ENCODE measurements around the gene DLEC1.
"Not testable (repeated sequence)": the region's sequence is repeated elsewhere in the genome, so short reads cannot be mapped to it uniquely, and the experiment has no call there.

DLEC1 gene

GRCh38 chr3:38059591-38059990 lies 20.6 kb downstream of the DLEC1 start:
- no peak overlapping the region for H3K27ac ChIP-seq (ENCODE audit: low read length)
- no peaks in the 10 kb centered on the region for H3K4me1 ChIP-seq (ENCODE audit: control insufficient read depth, insufficient read depth, low read length)
- H3K9me3 ChIP-seq (ENCODE audit: control insufficient read depth in 2 of 2, low read length in 2 of 2): no peaks in the 10 kb centered on the region
- H3K9ac ChIP-seq (ENCODE audit: low read length in 2 of 2): no peak overlapping the region
- no peak overlapping the region for H3K4me3 ChIP-seq (ENCODE audit: low read length in 2 of 2)
- H3K36me3 ChIP-seq (ENCODE audit: control insufficient read depth in 2 of 2, insufficient read depth in 2 of 2, low read length in 2 of 2): no peaks in the 10 kb centered on the region
- H3K27me3 ChIP-seq (ENCODE audit: control insufficient read depth in 1 of 2, insufficient read depth in 2 of 2, low read length in 2 of 2): no peaks in the 10 kb centered on the region

- Histone ChIP-seq H3K9me3 (ENCODE audit: control insufficient read depth in 2 of 2, low read length in 2 of 2) (no peaks in the 10 kb centered on the region), H3K9ac (ENCODE audit: low read length in 2 of 2) (no peak overlapping the region), H3K27ac (ENCODE audit: low read length) (no peak overlapping the region), H3K4me1 (ENCODE audit: control insufficient read depth, insufficient read depth, low read length) (no peaks in the 10 kb centered on the region), H3K4me3 (ENCODE audit: low read length in 2 of 2) (no peak overlapping the region), H3K27me3 (ENCODE audit: control insufficient read depth in 1 of 2, insufficient read depth in 2 of 2, low read length in 2 of 2) (no peaks in the 10 kb centered on the region), H3K36me3 (ENCODE audit: control insufficient read depth in 2 of 2, insufficient read depth in 2 of 2, low read length in 2 of 2) (no peaks in the 10 kb centered on the region)
Measured at GRCh38 chr3:38062809-38063208, 23.8 kb downstream of the DLEC1 start.

- not testable (repeated sequence) for H3K9me3 ChIP-seq (ENCODE audit: control insufficient read depth in 2 of 2, low read length in 2 of 2); H3K4me3 ChIP-seq (ENCODE audit: low read length in 2 of 2); H3K27ac ChIP-seq (ENCODE audit: low read length); H3K9ac ChIP-seq (ENCODE audit: low read length in 2 of 2); H3K4me1 ChIP-seq (ENCODE audit: control insufficient read depth, insufficient read depth, low read length); H3K27me3 ChIP-seq (ENCODE audit: control insufficient read depth in 1 of 2, insufficient read depth in 2 of 2, low read length in 2 of 2); H3K36me3 ChIP-seq (ENCODE audit: control insufficient read depth in 2 of 2, insufficient read depth in 2 of 2, low read length in 2 of 2)
Measured at GRCh38 chr3:38064453-38064852, 25.4 kb downstream of the DLEC1 start.

GRCh38 chr3:38067508-38068233 lies 28.7 kb downstream of the DLEC1 start:
- Histone ChIP-seq H3K9ac (ENCODE audit: low read length in 2 of 2) (no peak overlapping the region), H3K4me3 (ENCODE audit: low read length in 2 of 2) (no peak overlapping the region), H3K4me1 (ENCODE audit: control insufficient read depth, insufficient read depth, low read length) (no peaks in the 10 kb centered on the region), H3K27ac (ENCODE audit: low read length) (no peak overlapping the region), H3K9me3 (ENCODE audit: control insufficient read depth in 2 of 2, low read length in 2 of 2) (no peaks in the 10 kb centered on the region), H3K27me3 (ENCODE audit: control insufficient read depth in 1 of 2, insufficient read depth in 2 of 2, low read length in 2 of 2) (no peaks in the 10 kb centered on the region), H3K36me3 (ENCODE audit: control insufficient read depth in 2 of 2, insufficient read depth in 2 of 2, low read length in 2 of 2) (no peaks in the 10 kb centered on the region)

- H3K27me3 ChIP-seq (ENCODE audit: control insufficient read depth in 1 of 2, insufficient read depth in 2 of 2, low read length in 2 of 2): no peaks in the 10 kb centered on the region
- H3K27ac ChIP-seq (ENCODE audit: low read length): no peak overlapping the region
- no peak overlapping the region for H3K9ac ChIP-seq (ENCODE audit: low read length in 2 of 2)
- H3K36me3 ChIP-seq (ENCODE audit: control insufficient read depth in 2 of 2, insufficient read depth in 2 of 2, low read length in 2 of 2): no peaks in the 10 kb centered on the region
- H3K4me1 ChIP-seq (ENCODE audit: control insufficient read depth, insufficient read depth, low read length): no peaks in the 10 kb centered on the region
- H3K9me3 ChIP-seq (ENCODE audit: control insufficient read depth in 2 of 2, low read length in 2 of 2): no peaks in the 10 kb centered on the region
- no peak overlapping the region for H3K4me3 ChIP-seq (ENCODE audit: low read length in 2 of 2)
Measured at GRCh38 chr3:38070013-38070412, 31.0 kb downstream of the DLEC1 start.

GRCh38 chr3:38077073-38077472 lies 38.1 kb downstream of the DLEC1 start:
- H3K9me3 ChIP-seq (ENCODE audit: control insufficient read depth in 2 of 2, low read length in 2 of 2); H3K9ac ChIP-seq (ENCODE audit: low read length in 2 of 2); H3K27me3 ChIP-seq (ENCODE audit: control insufficient read depth in 1 of 2, insufficient read depth in 2 of 2, low read length in 2 of 2); H3K36me3 ChIP-seq (ENCODE audit: control insufficient read depth in 2 of 2, insufficient read depth in 2 of 2, low read length in 2 of 2); H3K27ac ChIP-seq (ENCODE audit: low read length); H3K4me1 ChIP-seq (ENCODE audit: control insufficient read depth, insufficient read depth, low read length); H3K4me3 ChIP-seq (ENCODE audit: low read length in 2 of 2): not testable (repeated sequence)

GRCh38 chr3:38082296-38082695 lies 43.3 kb downstream of the DLEC1 start:
- H3K4me3 ChIP-seq (ENCODE audit: low read length in 2 of 2); H3K27ac ChIP-seq (ENCODE audit: low read length); H3K9ac ChIP-seq (ENCODE audit: low read length in 2 of 2); H3K36me3 ChIP-seq (ENCODE audit: control insufficient read depth in 2 of 2, insufficient read depth in 2 of 2, low read length in 2 of 2); H3K9me3 ChIP-seq (ENCODE audit: control insufficient read depth in 2 of 2, low read length in 2 of 2); H3K4me1 ChIP-seq (ENCODE audit: control insufficient read depth, insufficient read depth, low read length); H3K27me3 ChIP-seq (ENCODE audit: control insufficient read depth in 1 of 2, insufficient read depth in 2 of 2, low read length in 2 of 2): not testable (repeated sequence)

GRCh38 chr3:38083254-38083653 lies 44.2 kb downstream of the DLEC1 start:
- H3K36me3 ChIP-seq (ENCODE audit: control insufficient read depth in 2 of 2, insufficient read depth in 2 of 2, low read length in 2 of 2); H3K4me3 ChIP-seq (ENCODE audit: low read length in 2 of 2); H3K9ac ChIP-seq (ENCODE audit: low read length in 2 of 2); H3K4me1 ChIP-seq (ENCODE audit: control insufficient read depth, insufficient read depth, low read length); H3K27ac ChIP-seq (ENCODE audit: low read length); H3K9me3 ChIP-seq (ENCODE audit: control insufficient read depth in 2 of 2, low read length in 2 of 2); H3K27me3 ChIP-seq (ENCODE audit: control insufficient read depth in 1 of 2, insufficient read depth in 2 of 2, low read length in 2 of 2): not testable (repeated sequence)

GRCh38 chr3:38083871-38084333 lies 44.9 kb downstream of the DLEC1 start:
- no peak overlapping the region for H3K9ac ChIP-seq (ENCODE audit: low read length in 2 of 2)
- H3K4me3 ChIP-seq (ENCODE audit: low read length in 2 of 2): peak overlapping the region in 1 of 2 donors; percentile 34
- peaks cover 2% of the 10 kb centered on the region for H3K4me1 ChIP-seq (ENCODE audit: control insufficient read depth, insufficient read depth, low read length)
- H3K27me3 ChIP-seq (ENCODE audit: control insufficient read depth in 1 of 2, insufficient read depth in 2 of 2, low read length in 2 of 2): no peaks in the 10 kb centered on the region
- H3K36me3 ChIP-seq (ENCODE audit: control insufficient read depth in 2 of 2, insufficient read depth in 2 of 2, low read length in 2 of 2): no peaks in the 10 kb centered on the region
- no peak overlapping the region for H3K27ac ChIP-seq (ENCODE audit: low read length)
- peaks cover 3 to 8% of the 10 kb centered on the region in 2 donors for H3K9me3 ChIP-seq (ENCODE audit: control insufficient read depth in 2 of 2, low read length in 2 of 2)

- Histone ChIP-seq H3K36me3 (ENCODE audit: control insufficient read depth in 2 of 2, insufficient read depth in 2 of 2, low read length in 2 of 2) (no peaks in the 10 kb centered on the region), H3K9me3 (ENCODE audit: control insufficient read depth in 2 of 2, low read length in 2 of 2) (peaks cover 3 to 8% of the 10 kb centered on the region in 2 donors), H3K27me3 (ENCODE audit: control insufficient read depth in 1 of 2, insufficient read depth in 2 of 2, low read length in 2 of 2) (no peaks in the 10 kb centered on the region), H3K4me3 (ENCODE audit: low read length in 2 of 2) (peak overlapping the region in 1 of 2 donors; percentile 34), H3K27ac (ENCODE audit: low read length) (no peak overlapping the region), H3K9ac (ENCODE audit: low read length in 2 of 2) (no peak overlapping the region), H3K4me1 (ENCODE audit: control insufficient read depth, insufficient read depth, low read length) (peaks cover 2% of the 10 kb centered on the region)
Measured at GRCh38 chr3:38084334-38085310, 45.6 kb downstream of the DLEC1 start.
